Transverse colon (tissue), 4 donors: ENCODE results near the gene MAPKAP1. TPM values are rescaled to one million over a fixed set of nuclear protein-coding genes. Genes with fewer than 3 reads are reported as not detected.
A peak's percentile ranks its signal among the peaks of the same experiment; 100 is the strongest.

Experiments
- DNase-seq: peaks from one replicate; pipeline ENCODE4 v3.0.0-alpha.2; 2019
- H3K27ac ChIP-seq, 4 donors: fragments of 200-600 bp; sonication (generic); 2 replicates each; pipeline ENCODE4 v1.5.1; 2016 to 2018; ENCODE audit warnings: inconsistent platforms in 4 of 4
- H3K27me3 ChIP-seq: fragments of 200-600 bp; sonication (generic); 2 replicates; pipeline ENCODE4 v1.5.1; 2017; ENCODE audit warnings: inconsistent platforms
- H3K36me3 ChIP-seq, 4 donors: fragments of 200-600 bp; sonication (generic); 2 replicates each; pipeline ENCODE4 v1.5.1; 2017 to 2019; ENCODE audit warnings: inconsistent platforms in 4 of 4
- H3K4me1 ChIP-seq, 4 donors: fragments of 200-600 bp; sonication (generic); 2 replicates each; pipeline ENCODE4 v1.5.1; 2017 to 2020; ENCODE audit warnings: inconsistent platforms in 4 of 4
- H3K4me3 ChIP-seq, 4 donors: fragments of 200-600 bp; sonication (generic); 1 replicate in 1 of 4; 2 replicates in 3 of 4; pipeline versions ENCODE4 v1.5.1 to v1.6.1; 2017 to 2019; ENCODE audit warnings: inconsistent platforms in 4 of 4
- H3K9me3 ChIP-seq, 2 donors: fragments of 200-600 bp; sonication (generic); 2 replicates each; pipeline ENCODE4 v1.5.1; 2017 to 2019; ENCODE audit warnings: inconsistent platforms in 2 of 2
- CTCF ChIP-seq, 5 experiments: fragments of 200-600 bp in 3 of 5; fragments of 450-650 bp in 2 of 5; sonication (generic) in 3 of 5; IDR thresholded peaks; 1 replicate in 2 of 5; 2 replicates in 3 of 5; pipeline ENCODE4 v1.5.1; 2016 to 2017; ENCODE audit warnings: antibody characterized with exemption in 5 of 5, inconsistent platforms in 3 of 5, mild to moderate bottlenecking in 2 of 5, moderate library complexity in 1 of 5
- EP300 ChIP-seq: sonication (generic); formaldehyde crosslinking; IDR thresholded peaks from one replicate; pipeline ENCODE4 v1.6.1; 2017; ENCODE audit warnings: antibody characterized with exemption, low read depth
- POLR2A ChIP-seq: fragments of 450-650 bp; IDR thresholded peaks from one replicate; pipeline ENCODE4 v1.6.1; 2016; ENCODE audit warnings: antibody characterized with exemption, mild to moderate bottlenecking, moderate library complexity
- POLR2AphosphoS5 ChIP-seq, 3 donors: sonication (generic); formaldehyde crosslinking; IDR thresholded peaks; one replicate each; pipeline ENCODE4 v1.6.1; 2016; ENCODE audit warnings: antibody characterized with exemption in 3 of 3
- WGBS, 2 donors: methylation state at CpG; one replicate each; pipeline ENCODE4 v1.1.5; 2018; ENCODE audit warnings: low coverage in 1 of 2; 5-methylcytosine and 5-hydroxymethylcytosine counted together
- in situ Hi-C, 4 donors: fragments of 200-750 bp; cut with MboI; loops; one replicate each; pipeline versions ENCODE4 v1.15.0 to v1.15.1; 2017; ENCODE audit warnings: low sequenced_read_pairs in 3 of 4, low pct_ligation_motif_present in 1 of 4, low pct_unique_long_range_greater_than_20kb in 1 of 4
- intact Hi-C: fragments of 100-400 bp; cut with DNase I; formaldehyde crosslinking; loops from one replicate; pipeline ENCODE4 v1.15.1; 2023; ENCODE audit warnings: low total_unique reads
- total RNA-seq, 4 donors: library from RNA; depleted of rRNA; stranded (reverse); fragments of >200 nt; gene quantifications; one replicate each; pipeline ENCODE4 v1.1.0, GENCODE V29; 2016

Gene MAPKAP1
- total RNA-seq, 4 donors from 2014 or later, result 59.8 to 83.4 (median 71.2) TPM

GRCh38 chr9:125425170-125425897, 281.7 kb downstream of the MAPKAP1 start:
- H3K4me3 ChIP-seq, result no peak overlapping the region
- in situ Hi-C loops (no loop called here), intact Hi-C loops (no loop called here)
- no peaks in the 10 kb centered on the region for H3K27me3 ChIP-seq
- TF ChIP-seq POLR2AphosphoS5 (IDR thresholded peaks at IDR 0.05) (no peak), CTCF (IDR thresholded peaks at IDR 0.05) (no peak)
- 60 to 64% methylated on average over 19 of the region's 19 CpGs for WGBS, 2 donors
- peaks cover 0 to 5% (median 0%) of the 10 kb centered on the region in 4 donors for H3K4me1 ChIP-seq
- H3K9me3 ChIP-seq, result no peaks in the 10 kb centered on the region
- H3K36me3 ChIP-seq, result no peaks in the 10 kb centered on the region
- DNase-seq, result no peak
- H3K27ac ChIP-seq, result peak overlapping the region in 1 of 4 donors; percentile 30

GRCh38 chr9:125423964-125424363, 283.0 kb downstream of the MAPKAP1 start:
- DNase-seq, result no peak
- in situ Hi-C loops, result loop anchor here (25.0 kb wide), 4 partner anchors 213 to 963 kb away; no protein-coding TSS in a partner anchor
- no peak overlapping the region for H3K4me3 ChIP-seq

DNA sequence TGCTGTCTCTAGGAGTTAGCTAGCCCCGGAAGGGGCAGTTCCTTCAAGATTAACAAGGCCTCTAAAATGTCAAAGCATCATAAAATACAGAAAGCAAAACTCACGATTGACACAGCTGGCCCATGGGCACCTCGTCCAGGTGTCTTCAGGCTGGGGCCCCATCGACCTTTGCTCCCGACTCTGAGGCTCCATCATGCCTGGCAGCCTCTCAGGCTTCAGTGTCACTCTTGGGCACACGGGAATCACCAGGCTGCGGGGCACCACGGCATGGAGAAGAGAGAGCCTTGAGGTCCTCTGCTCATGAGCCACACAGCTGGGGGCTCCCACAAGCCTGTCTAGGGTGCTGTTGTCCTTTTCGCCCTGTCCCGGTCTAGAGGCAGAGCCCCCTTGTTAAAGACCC, 284.2 kb downstream of the MAPKAP1 start:
- whole genome bisulfite sequencing, 2 donors, result 73% methylated on average over 10 of the region's 10 CpGs; no CpG with 5 or more reads in 1 of the 2 donors
- H3K36me3 ChIP-seq, result no peaks in the 10 kb centered on the region

More at GRCh38 chr9:125423964-125424363, 283.0 kb downstream of the MAPKAP1 start:
- H3K4me1 ChIP-seq, result peaks cover 0 to 5% (median 0%) of the 10 kb centered on the region in 4 donors
- no peaks in the 10 kb centered on the region for H3K9me3 ChIP-seq
- intact Hi-C loops, result no loop called here
- WGBS, 2 donors, result 80 to 84% methylated on average over 3 to 8 of the region's 8 CpGs
- TF ChIP-seq CTCF (IDR thresholded peaks at IDR 0.05), result no peak
- TF ChIP-seq EP300, result no peak
- H3K27me3 ChIP-seq, result no peaks in the 10 kb centered on the region
- H3K27ac ChIP-seq, result no peak overlapping the region
- no peaks in the 10 kb centered on the region for H3K36me3 ChIP-seq

More for the DNA sequence above, 284.2 kb downstream of the MAPKAP1 start:
- Histone ChIP-seq H3K4me1 (peaks cover 0 to 5% (median 0%) of the 10 kb centered on the region in 4 donors), H3K27ac (no peak overlapping the region), H3K4me3 (no peak overlapping the region), H3K9me3 (no peaks in the 10 kb centered on the region), H3K27me3 (no peaks in the 10 kb centered on the region)
- intact Hi-C loops (no loop called here), in situ Hi-C loops (loop anchor here (25.0 kb wide), 4 partner anchors 214 to 964 kb away; no protein-coding TSS in a partner anchor)
- TF ChIP-seq EP300, result no peak
- TF ChIP-seq POLR2A, result no peak
- TF ChIP-seq CTCF (IDR thresholded peaks at IDR 0.05), result no peak
- TF ChIP-seq POLR2AphosphoS5 (IDR thresholded peaks at IDR 0.05), result no peak
- no peak for DNase-seq
